Gastrocnemius medialis (tissue), 4 donors: ENCODE measurements around the gene CDH4. TPM values are rescaled to one million over a fixed set of nuclear protein-coding genes. Genes with fewer than 3 reads are reported as not detected.

ENCODE experiments used
- ATAC-seq, 2 donors: fragments of 150-250 bp; one replicate each; pipeline ENCODE4 v1.9.1; 2016
- DNase-seq, 2 donors: peaks; one replicate each; pipeline ENCODE4 v3.0.0-alpha.2; 2019
- H3K27ac ChIP-seq, 4 donors: fragments of 200-600 bp; sonication (generic); 1 replicate in 1 of 4; 2 replicates in 3 of 4; pipeline ENCODE4 v1.5.1; 2016 to 2018; ENCODE audit warnings: mild to moderate bottlenecking in 2 of 4, moderate library complexity in 1 of 4
- H3K27me3 ChIP-seq, 3 donors: fragments of 200-600 bp; sonication (generic) in 2 of 3; 1 replicate in 1 of 3; 2 replicates in 2 of 3; pipeline versions ENCODE4 v1.5.1 to v1.6.0; 2016 to 2019; ENCODE audit warnings: mild to moderate bottlenecking in 1 of 3, moderate library complexity in 1 of 3
- H3K36me3 ChIP-seq, 2 donors: fragments of 200-600 bp; sonication (generic) in 1 of 2; one replicate each; pipeline ENCODE4 v1.5.1; 2017 to 2018
- H3K4me1 ChIP-seq, 2 donors: fragments of 200-600 bp; sonication (generic) in 1 of 2; one replicate each; pipeline ENCODE4 v1.5.1; 2016 to 2017; ENCODE audit warnings: mild to moderate bottlenecking in 2 of 2
- H3K4me3 ChIP-seq, 4 donors: fragments of 200-600 bp; sonication (generic) in 3 of 4; 1 replicate in 1 of 4; 2 replicates in 3 of 4; pipeline ENCODE4 v1.5.1; 2016 to 2019; ENCODE audit warnings: mild to moderate bottlenecking in 2 of 4
- H3K9me3 ChIP-seq, 3 donors: fragments of 200-600 bp; sonication (generic) in 2 of 3; 1 replicate in 1 of 3; 2 replicates in 2 of 3; pipeline ENCODE4 v1.5.1; 2016 to 2019
- POLR2A ChIP-seq, 2 donors: fragments of 450-650 bp; IDR thresholded peaks; one replicate each; pipeline ENCODE4 v1.6.1; 2017; ENCODE audit warnings: antibody characterized with exemption in 2 of 2, mild to moderate bottlenecking in 2 of 2, moderate library complexity in 2 of 2
- in situ Hi-C, 4 donors: fragments of 200-750 bp; cut with MboI; loops; one replicate each; pipeline versions ENCODE4 v1.15.0 to v1.8.0; 2017; ENCODE audit warnings: low sequenced_read_pairs in 4 of 4
- intact Hi-C: fragments of 100-400 bp; cut with DNase I; formaldehyde crosslinking; loops from one replicate; pipeline ENCODE4 v1.15.1; 2023; ENCODE audit warnings: low total_unique reads
- total RNA-seq, 4 donors: library from RNA; depleted of rRNA; stranded (reverse); fragments of >200 nt; gene quantifications; one replicate each; pipeline versions ENCODE4 v1.1.0 to v1.2.3, GENCODE V29; 2016
- TF ChIP-seq, protein P1 (sequence below), 5 experiments: fragments of 450-650 bp in 3 of 5; fragments of 200-600 bp in 2 of 5; sonication (generic) in 2 of 5; IDR thresholded peaks in 4 of 5; conservative IDR thresholded peaks in 1 of 5; 1 replicate in 4 of 5; 2 replicates in 1 of 5; pipeline ENCODE4 v1.5.1; 2016 to 2019; ENCODE audit warnings: antibody characterized with exemption in 5 of 5, mild to moderate bottlenecking in 3 of 5, moderate library complexity in 3 of 5

Gene CDH4
- total RNA-seq, 4 donors from 2014 or later, result 0.38 to 1.2 (median 0.86) TPM

DNA sequence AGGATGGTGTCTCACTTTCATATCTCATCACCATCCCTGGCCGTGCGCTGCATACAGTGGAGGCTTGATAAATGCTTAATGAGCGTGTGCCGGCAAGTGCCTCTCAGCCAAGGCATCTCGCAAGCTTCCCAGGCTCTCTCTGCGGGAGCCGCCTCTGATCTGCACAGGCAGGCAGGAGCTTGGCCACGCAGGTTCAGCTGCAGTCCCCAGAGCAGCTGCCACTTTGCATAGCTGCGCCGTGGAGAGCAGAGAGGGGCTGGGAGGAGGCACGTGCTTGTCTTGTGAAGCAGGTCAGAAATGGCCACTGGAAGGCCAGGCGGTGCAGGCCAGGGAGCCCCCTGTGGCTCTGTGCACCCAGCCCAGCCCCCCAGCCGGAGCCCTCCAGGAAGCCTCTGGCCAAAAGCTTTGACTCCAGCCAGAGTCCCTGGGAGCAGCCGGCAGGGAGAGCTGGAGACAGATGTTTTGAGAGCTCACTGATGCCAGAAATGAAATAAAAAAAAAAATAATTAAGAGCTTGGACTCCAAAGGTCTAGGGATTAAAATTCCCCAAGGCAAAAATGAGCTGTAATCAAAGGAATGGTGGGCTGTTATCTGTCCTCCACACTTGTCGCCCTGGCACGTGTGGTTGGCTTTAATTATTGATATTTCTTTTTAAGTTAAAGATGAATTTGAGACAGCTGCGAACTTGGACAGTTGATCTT is 377.0 kb downstream of the CDH4 start:
- intact Hi-C loops, result no loop called here

DNA sequence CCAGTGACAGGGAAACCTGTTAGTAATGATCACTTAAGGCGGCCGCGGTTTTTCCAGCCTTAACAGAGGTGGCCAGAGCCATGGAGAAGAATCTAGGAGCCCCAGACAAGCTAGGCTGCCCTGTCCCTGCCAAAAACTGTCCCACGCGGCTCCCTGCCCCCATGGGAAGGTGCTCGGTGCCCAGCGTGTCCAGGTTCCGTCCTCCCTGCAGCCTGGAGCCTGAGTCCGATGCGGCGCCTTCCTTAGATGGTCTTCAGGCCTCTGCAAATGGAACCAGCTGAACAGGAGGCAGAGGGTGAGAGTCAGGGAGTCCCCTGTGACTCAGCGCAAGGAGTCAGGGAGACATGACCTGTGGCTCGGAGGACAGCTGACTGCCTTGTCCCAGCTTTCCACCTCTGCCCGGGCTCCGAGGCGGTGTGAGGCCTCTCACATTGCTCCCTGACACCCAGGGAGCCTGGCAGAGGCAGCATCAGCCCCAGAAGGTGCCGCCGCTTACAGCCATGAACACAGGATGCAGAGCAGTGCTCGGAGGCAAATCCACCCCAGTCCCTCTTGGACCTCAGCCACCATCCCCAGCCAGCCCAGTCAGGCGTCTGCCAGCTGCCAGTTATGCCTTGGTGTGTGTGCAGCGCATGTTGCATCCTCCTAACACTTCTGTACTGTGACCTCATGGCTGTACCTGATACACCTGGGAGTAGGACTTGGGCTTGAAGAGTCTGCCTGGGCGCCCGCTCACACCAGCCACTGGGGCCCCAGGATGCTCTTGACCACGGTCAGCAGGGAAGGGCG is 377.7 kb downstream of the CDH4 start:
- no peak for TF ChIP-seq POLR2A (IDR thresholded peaks at IDR 0.05)
- TF ChIP-seq, protein P1, sequence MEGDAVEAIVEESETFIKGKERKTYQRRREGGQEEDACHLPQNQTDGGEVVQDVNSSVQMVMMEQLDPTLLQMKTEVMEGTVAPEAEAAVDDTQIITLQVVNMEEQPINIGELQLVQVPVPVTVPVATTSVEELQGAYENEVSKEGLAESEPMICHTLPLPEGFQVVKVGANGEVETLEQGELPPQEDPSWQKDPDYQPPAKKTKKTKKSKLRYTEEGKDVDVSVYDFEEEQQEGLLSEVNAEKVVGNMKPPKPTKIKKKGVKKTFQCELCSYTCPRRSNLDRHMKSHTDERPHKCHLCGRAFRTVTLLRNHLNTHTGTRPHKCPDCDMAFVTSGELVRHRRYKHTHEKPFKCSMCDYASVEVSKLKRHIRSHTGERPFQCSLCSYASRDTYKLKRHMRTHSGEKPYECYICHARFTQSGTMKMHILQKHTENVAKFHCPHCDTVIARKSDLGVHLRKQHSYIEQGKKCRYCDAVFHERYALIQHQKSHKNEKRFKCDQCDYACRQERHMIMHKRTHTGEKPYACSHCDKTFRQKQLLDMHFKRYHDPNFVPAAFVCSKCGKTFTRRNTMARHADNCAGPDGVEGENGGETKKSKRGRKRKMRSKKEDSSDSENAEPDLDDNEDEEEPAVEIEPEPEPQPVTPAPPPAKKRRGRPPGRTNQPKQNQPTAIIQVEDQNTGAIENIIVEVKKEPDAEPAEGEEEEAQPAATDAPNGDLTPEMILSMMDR (IDR thresholded peaks at IDR 0.05 in 4 of 5, conservative IDR thresholded peaks at IDR 0.05 in 1 of 5), result no peak
- in situ Hi-C loops, result no loop called here
- H3K27ac ChIP-seq, result no peak overlapping the region
- H3K27me3 ChIP-seq, result peaks cover 0 to 9% (median 7%) of the 10 kb centered on the region in 3 donors
- intact Hi-C loops, result no loop called here
- H3K4me3 ChIP-seq, result no peak overlapping the region
- no peaks in the 10 kb centered on the region for H3K4me1 ChIP-seq
- no peak for ATAC-seq
- DNase-seq, result no peak
- H3K9me3 ChIP-seq, result no peaks in the 10 kb centered on the region
- H3K36me3 ChIP-seq, result no peaks in the 10 kb centered on the region

More for the DNA sequence above, 377.0 kb downstream of the CDH4 start:
- H3K27me3 ChIP-seq, result peaks cover 0 to 9% (median 7%) of the 10 kb centered on the region in 3 donors
- in situ Hi-C loops, result no loop called here
- H3K4me1 ChIP-seq, result no peaks in the 10 kb centered on the region
- H3K36me3 ChIP-seq, result no peaks in the 10 kb centered on the region
- no peak overlapping the region for H3K27ac ChIP-seq
- DNase-seq, result no peak
- no peak for TF ChIP-seq POLR2A (IDR thresholded peaks at IDR 0.05)
- TF ChIP-seq, protein P1 (IDR thresholded peaks at IDR 0.05 in 4 of 5, conservative IDR thresholded peaks at IDR 0.05 in 1 of 5), result no peak
- ATAC-seq, result no peak
- H3K4me3 ChIP-seq, result no peak overlapping the region
- no peaks in the 10 kb centered on the region for H3K9me3 ChIP-seq

DNA sequence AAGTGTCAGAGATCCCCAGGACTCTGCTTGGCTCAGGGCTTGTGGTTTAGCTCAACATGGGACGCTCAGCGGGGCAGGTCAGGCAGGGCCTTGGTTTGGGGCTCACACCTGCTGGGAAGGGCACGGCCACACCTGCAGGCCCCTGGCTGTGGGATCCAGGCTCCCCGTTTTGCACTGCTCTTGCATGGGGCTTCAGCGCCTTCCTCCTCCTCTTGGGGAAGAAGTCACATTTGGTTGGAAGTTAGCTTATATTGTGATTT is 378.3 kb downstream of the CDH4 start:
- intact Hi-C loops, result no loop called here
- no peak overlapping the region for H3K27ac ChIP-seq
- DNase-seq (no peak), ATAC-seq (no peak)
- no peaks in the 10 kb centered on the region for H3K4me1 ChIP-seq
- H3K36me3 ChIP-seq, result no peaks in the 10 kb centered on the region
- H3K9me3 ChIP-seq, result no peaks in the 10 kb centered on the region
- no peak for TF ChIP-seq POLR2A (IDR thresholded peaks at IDR 0.05)
- TF ChIP-seq, protein P1 (IDR thresholded peaks at IDR 0.05 in 4 of 5, conservative IDR thresholded peaks at IDR 0.05 in 1 of 5), result no peak
- peaks cover 0 to 9% (median 7%) of the 10 kb centered on the region in 3 donors for H3K27me3 ChIP-seq
- H3K4me3 ChIP-seq, result no peak overlapping the region
- in situ Hi-C loops, result no loop called here

GRCh38 chr20:61630816-61631215 is 378.8 kb downstream of the CDH4 start:
- TF ChIP-seq POLR2A (IDR thresholded peaks at IDR 0.05), result no peak
- TF ChIP-seq, protein P1 (IDR thresholded peaks at IDR 0.05 in 4 of 5, conservative IDR thresholded peaks at IDR 0.05 in 1 of 5), result no peak
- Histone ChIP-seq H3K9me3 (no peaks in the 10 kb centered on the region), H3K27ac (no peak overlapping the region), H3K27me3 (peaks cover 0 to 9% (median 7%) of the 10 kb centered on the region in 3 donors), H3K4me3 (no peak overlapping the region), H3K36me3 (no peaks in the 10 kb centered on the region), H3K4me1 (no peaks in the 10 kb centered on the region)
- intact Hi-C loops (no loop called here), in situ Hi-C loops (no loop called here)
- no peak for ATAC-seq
- DNase-seq, result no peak
